H9 (cell line): Measurements from ENCODE around the gene TRIM40. TPM values are rescaled to one million over a fixed set of nuclear protein-coding genes. Genes with fewer than 3 reads are reported as not detected.

Source experiments
- DNase-seq: peaks from one replicate; pipeline ENCODE4 v3.0.0-alpha.2; 2017
- H2AFZ ChIP-seq: one replicate; pipeline ENCODE4 v1.6.1; 2013; ENCODE audit warnings: mild to moderate bottlenecking, low read length, control low read depth, moderate library complexity
- H2AK5ac ChIP-seq: 2 replicates; pipeline ENCODE4 v1.6.1; 2013; ENCODE audit warnings: low read length, control low read depth, mixed read lengths; ENCODE audit not compliant: insufficient read length
- H2BK120ac ChIP-seq: one replicate; pipeline ENCODE4 v1.6.1; 2013; ENCODE audit warnings: low read depth, mild to moderate bottlenecking, low read length, control low read depth, inconsistent platforms; ENCODE audit not compliant: poor library complexity, severe bottlenecking
- H2BK12ac ChIP-seq: 2 replicates; pipeline ENCODE4 v1.6.1; 2013; ENCODE audit warnings: low read length, control low read depth, mixed read lengths, low read depth; ENCODE audit not compliant: insufficient read length
- H2BK15ac ChIP-seq: 2 replicates; pipeline ENCODE4 v1.6.1; 2013; ENCODE audit warnings: low read depth, low read length, control low read depth
- H2BK20ac ChIP-seq: one replicate; pipeline ENCODE4 v1.6.1; 2013; ENCODE audit warnings: low read depth, mild to moderate bottlenecking, low read length, control low read depth, inconsistent platforms; ENCODE audit not compliant: poor library complexity, severe bottlenecking
- H2BK5ac ChIP-seq: 2 replicates; pipeline ENCODE4 v1.6.1; 2013; ENCODE audit warnings: low read length, control low read depth, mixed read lengths; ENCODE audit not compliant: insufficient read length
- H3K14ac ChIP-seq: 2 replicates; pipeline ENCODE4 v1.6.1; 2013; ENCODE audit warnings: low read length, control low read depth; ENCODE audit not compliant: insufficient read depth
- H3K18ac ChIP-seq: 2 replicates; pipeline ENCODE4 v1.6.1; 2013; ENCODE audit warnings: low read depth, mild to moderate bottlenecking, mixed read lengths, low read length, control low read depth; ENCODE audit not compliant: insufficient read length
- H3K23ac ChIP-seq: 2 replicates; pipeline ENCODE4 v1.6.1; 2013; ENCODE audit warnings: low read length, control low read depth, mixed read lengths, low read depth; ENCODE audit not compliant: insufficient read length
- H3K23me2 ChIP-seq: 2 replicates; pipeline ENCODE4 v1.6.1; 2013; ENCODE audit warnings: low read depth, mild to moderate bottlenecking, mixed read lengths, low read length, control low read depth; ENCODE audit not compliant: insufficient read length, poor library complexity, severe bottlenecking
- H3K27ac ChIP-seq: 2 replicates; pipeline ENCODE4 v1.5.1; 2013; ENCODE audit warnings: low read length, control low read depth, mixed read lengths, low read depth; ENCODE audit not compliant: insufficient read length
- H3K27me3 ChIP-seq: 2 replicates; pipeline ENCODE4 v1.6.1; 2013; ENCODE audit warnings: low read length, control low read depth, inconsistent platforms; ENCODE audit not compliant: insufficient read depth
- H3K4ac ChIP-seq: 2 replicates; pipeline ENCODE4 v1.6.1; 2013; ENCODE audit warnings: low read depth, mild to moderate bottlenecking, control low read depth, inconsistent platforms, low read length, moderate library complexity
- H3K4me1 ChIP-seq: 2 replicates; pipeline ENCODE4 v1.6.1; 2013; ENCODE audit warnings: low read length, control low read depth, inconsistent platforms; ENCODE audit not compliant: insufficient read depth
- H3K4me2 ChIP-seq: 2 replicates; pipeline ENCODE4 v1.6.1; 2013; ENCODE audit warnings: low read length, control low read depth, mixed read lengths; ENCODE audit not compliant: insufficient read length, insufficient read depth
- H3K56ac ChIP-seq: 2 replicates; pipeline ENCODE4 v1.6.1; 2013; ENCODE audit warnings: low read depth, mild to moderate bottlenecking, mixed read lengths, low read length, control low read depth; ENCODE audit not compliant: insufficient read length
- H3K79me1 ChIP-seq: 2 replicates; pipeline ENCODE4 v1.6.1; 2013; ENCODE audit warnings: low read depth, mild to moderate bottlenecking, moderate library complexity, low read length, control low read depth, inconsistent platforms; ENCODE audit not compliant: insufficient read depth, poor library complexity, severe bottlenecking
- H3K79me2 ChIP-seq: 2 replicates; pipeline ENCODE4 v1.6.1; 2013; ENCODE audit warnings: low read length, control low read depth, inconsistent platforms; ENCODE audit not compliant: insufficient read depth
- H3K9ac ChIP-seq: 2 replicates; pipeline ENCODE4 v1.6.1; 2013; ENCODE audit warnings: low read length, control low read depth, mixed read lengths; ENCODE audit not compliant: insufficient read length; ENCODE audit errors: extremely low read depth
- H3K9me3 ChIP-seq: one replicate; pipeline ENCODE4 v1.6.1; 2013; ENCODE audit warnings: low read depth, low read length, inconsistent platforms; ENCODE audit not compliant: control insufficient read depth
- H3T11ph ChIP-seq: one replicate; pipeline ENCODE4 v1.6.1; 2013; ENCODE audit warnings: mild to moderate bottlenecking, low read length, control low read depth, inconsistent platforms
- H4K20me1 ChIP-seq: one replicate; pipeline ENCODE4 v1.6.1; 2013; ENCODE audit not compliant: control insufficient read depth, insufficient read length, insufficient read depth
- H4K5ac ChIP-seq: 2 replicates; pipeline ENCODE4 v1.6.1; 2013; ENCODE audit warnings: low read depth, mild to moderate bottlenecking, mixed read lengths, low read length, control low read depth; ENCODE audit not compliant: insufficient read length
- H4K8ac ChIP-seq: replicated peaks from 2 replicates; pipeline ENCODE4 v1.6.1; 2013; ENCODE audit warnings: low read length, control low read depth, mixed read lengths, low read depth; ENCODE audit not compliant: insufficient read length
- H4K91ac ChIP-seq: 2 replicates; pipeline ENCODE4 v1.6.1; 2013; ENCODE audit warnings: low read depth, mild to moderate bottlenecking, moderate library complexity, mixed read lengths, low read length, control low read depth; ENCODE audit not compliant: insufficient read length
- H3K27ac Mint-ChIP-seq, 3 experiments: 2 replicates in 2 of 3; 3 replicates in 1 of 3; pipeline ENCODE4 v1.8.0; 2020 to 2021; ENCODE audit warnings: mixed read lengths in 3 of 3, mild to moderate bottlenecking in 1 of 3, moderate library complexity in 1 of 3
- H3K27me3 Mint-ChIP-seq: 2 replicates; pipeline ENCODE4 v1.8.0; 2021; ENCODE audit warnings: low read depth, mild to moderate bottlenecking, moderate library complexity, mixed read lengths
- H3K36me3 Mint-ChIP-seq, 3 experiments: 2 replicates in 2 of 3; 3 replicates in 1 of 3; pipeline ENCODE4 v1.8.0; 2020 to 2021; ENCODE audit warnings: low read depth in 3 of 3, mixed read lengths in 3 of 3; ENCODE audit not compliant: insufficient read depth in 1 of 3
- H3K4me1 Mint-ChIP-seq, 2 experiments: 2 replicates each; pipeline ENCODE4 v1.8.0; 2020; ENCODE audit warnings: mixed read lengths in 2 of 2
- H3K4me3 Mint-ChIP-seq, 2 experiments: 2 replicates in 1 of 2; 3 replicates in 1 of 2; pipeline ENCODE4 v1.8.0; 2020 to 2021; ENCODE audit warnings: mild to moderate bottlenecking in 2 of 2, mixed read lengths in 2 of 2, moderate library complexity in 1 of 2
- H3K9me3 Mint-ChIP-seq, 2 experiments: 2 replicates in 1 of 2; 3 replicates in 1 of 2; pipeline ENCODE4 v1.8.0; 2020; ENCODE audit warnings: mild to moderate bottlenecking in 2 of 2, mixed read lengths in 2 of 2, moderate library complexity in 1 of 2
- WGBS: extraction: QIAGEN DNeasy Blood & Tissue Kit; methylation state at CpG from one replicate; pipeline ENCODE4 v1.1.7; 2013; ENCODE audit warnings: missing lambda C conversion rate, low lambda C conversion rate, mixed read lengths; ENCODE audit not compliant: insufficient read length; ENCODE audit errors: extremely low coverage; 5-methylcytosine and 5-hydroxymethylcytosine counted together
- total RNA-seq: library from RNA; stranded (reverse); gene quantifications from 2 replicates; pipeline ENCODE4 v1.2.1, GENCODE V29; 2021
- TF ChIP-seq, protein P1 (sequence below): fragments of 200-600 bp; sonication (generic); conservative IDR thresholded peaks from 3 replicates; pipeline ENCODE4 v1.8.0; 2021; ENCODE audit warnings: antibody characterized with exemption, mild to moderate bottlenecking

The TRIM40 gene
- total RNA-seq, 1 experiment from 2014 or later = not detected

DNA sequence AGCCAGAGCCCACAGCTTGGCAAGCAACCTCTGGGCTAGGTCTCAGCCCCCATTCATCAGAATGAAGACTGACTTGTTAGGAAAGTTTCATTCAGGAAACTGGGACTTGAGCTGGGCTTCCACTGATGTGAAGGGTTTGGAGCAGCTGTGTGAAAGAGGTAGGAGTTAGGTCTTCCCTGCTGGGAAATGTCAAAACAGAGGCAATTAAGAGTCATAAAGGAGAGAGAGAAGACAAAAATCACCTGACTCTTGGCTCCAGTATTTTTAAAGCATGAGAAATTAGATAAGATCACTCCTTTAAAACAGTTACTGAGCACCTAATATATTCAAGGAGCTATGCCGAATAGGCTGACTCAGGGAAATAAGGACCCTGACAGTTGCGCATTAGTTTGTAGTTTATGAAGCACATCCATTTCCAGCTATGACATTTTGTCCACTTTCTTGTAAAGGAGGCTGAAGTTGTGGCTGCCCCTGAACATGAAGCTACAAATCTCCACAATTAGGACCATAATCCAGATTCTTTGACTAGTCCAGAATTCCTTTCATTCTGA lies 3.9 kb upstream of the TRIM40 start:
- Histone ChIP-seq H3K4me2 (no peak overlapping the region), H3K27me3 (peaks cover 13% of the 10 kb centered on the region; the same call in 1 of the 2 replicates), H2BK12ac (no peak overlapping the region), H3K56ac (no peak overlapping the region), H2BK15ac (no peak overlapping the region), H3K23ac (no peak overlapping the region), H3K4me1 (no peaks in the 10 kb centered on the region), H3T11ph (no peak overlapping the region), H2BK20ac (no peak overlapping the region), H4K91ac (no peak overlapping the region), H3K9ac (no peak overlapping the region), H2AK5ac (no peak overlapping the region), H4K20me1 (no peaks in the 10 kb centered on the region), H2AFZ (no peak overlapping the region), H3K9me3 (no peaks in the 10 kb centered on the region), H3K4ac (no peak overlapping the region), H3K23me2 (peaks cover 9% of the 10 kb centered on the region), H3K18ac (no peak overlapping the region), H3K79me1 (no peaks in the 10 kb centered on the region), H3K27ac (no peak overlapping the region), H3K14ac (no peak overlapping the region), H3K79me2 (no peaks in the 10 kb centered on the region), H2BK5ac (no peak overlapping the region), H4K8ac (no peak overlapping the region), H2BK120ac (no peak overlapping the region), H4K5ac (no peak overlapping the region)
- Mint-ChIP-seq H3K27me3 (peaks cover 74% of the 10 kb centered on the region), H3K4me1 (peaks cover 5 to 11% of the 10 kb centered on the region in 2 experiments), H3K36me3 (no peaks in the 10 kb centered on the region), H3K27ac (no peak overlapping the region), H3K4me3 (no peak overlapping the region), H3K9me3 (no peaks in the 10 kb centered on the region)
- TF ChIP-seq, protein P1, sequence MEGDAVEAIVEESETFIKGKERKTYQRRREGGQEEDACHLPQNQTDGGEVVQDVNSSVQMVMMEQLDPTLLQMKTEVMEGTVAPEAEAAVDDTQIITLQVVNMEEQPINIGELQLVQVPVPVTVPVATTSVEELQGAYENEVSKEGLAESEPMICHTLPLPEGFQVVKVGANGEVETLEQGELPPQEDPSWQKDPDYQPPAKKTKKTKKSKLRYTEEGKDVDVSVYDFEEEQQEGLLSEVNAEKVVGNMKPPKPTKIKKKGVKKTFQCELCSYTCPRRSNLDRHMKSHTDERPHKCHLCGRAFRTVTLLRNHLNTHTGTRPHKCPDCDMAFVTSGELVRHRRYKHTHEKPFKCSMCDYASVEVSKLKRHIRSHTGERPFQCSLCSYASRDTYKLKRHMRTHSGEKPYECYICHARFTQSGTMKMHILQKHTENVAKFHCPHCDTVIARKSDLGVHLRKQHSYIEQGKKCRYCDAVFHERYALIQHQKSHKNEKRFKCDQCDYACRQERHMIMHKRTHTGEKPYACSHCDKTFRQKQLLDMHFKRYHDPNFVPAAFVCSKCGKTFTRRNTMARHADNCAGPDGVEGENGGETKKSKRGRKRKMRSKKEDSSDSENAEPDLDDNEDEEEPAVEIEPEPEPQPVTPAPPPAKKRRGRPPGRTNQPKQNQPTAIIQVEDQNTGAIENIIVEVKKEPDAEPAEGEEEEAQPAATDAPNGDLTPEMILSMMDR = no peak
- DNase-seq = no peak
- no CpG with 5 or more reads among the region's 2 CpGs for WGBS
